Uterus (tissue), 4 donors: Measurements from ENCODE around the gene TLN1. TPM values are rescaled to one million over a fixed set of nuclear protein-coding genes. Genes with fewer than 3 reads are reported as not detected.

ENCODE experiments used
- DNase-seq, 2 donors: peaks; one replicate each; pipeline ENCODE4 v3.0.0-alpha.2; 2019 to 2020
- H3K27ac ChIP-seq, 2 donors: fragments of 200-600 bp; sonication (generic); 1 replicate in 1 of 2; 2 replicates in 1 of 2; pipeline ENCODE4 v1.5.1; 2016 to 2018
- H3K27me3 ChIP-seq, 2 donors: fragments of 200-600 bp; sonication (generic); one replicate each; pipeline ENCODE4 v1.5.1; 2018 to 2019; ENCODE audit warnings: control low read depth in 1 of 2
- H3K36me3 ChIP-seq, 2 donors: fragments of 200-600 bp; sonication (generic); one replicate each; pipeline ENCODE4 v1.5.1; 2019; ENCODE audit warnings: control low read depth in 1 of 2
- H3K4me1 ChIP-seq, 2 donors: fragments of 200-600 bp; sonication (generic); one replicate each; pipeline ENCODE4 v1.5.1; 2018 to 2019; ENCODE audit warnings: control low read depth in 1 of 2
- H3K4me3 ChIP-seq, 2 donors: fragments of 200-600 bp; sonication (generic); 1 replicate in 1 of 2; 2 replicates in 1 of 2; pipeline ENCODE4 v1.5.1; 2018 to 2019; ENCODE audit warnings: mild to moderate bottlenecking in 1 of 2
- H3K9me3 ChIP-seq, 2 donors: fragments of 200-600 bp; sonication (generic); one replicate each; pipeline ENCODE4 v1.5.1; 2019; ENCODE audit warnings: control low read depth in 1 of 2
- POLR2A ChIP-seq, 2 donors: fragments of 450-650 bp; IDR thresholded peaks; one replicate each; pipeline ENCODE4 v1.6.1; 2016; ENCODE audit warnings: antibody characterized with exemption in 2 of 2, mild to moderate bottlenecking in 1 of 2, moderate library complexity in 1 of 2
- intact Hi-C: fragments of 100-400 bp; cut with DNase I; formaldehyde crosslinking; loops from one replicate; pipeline ENCODE4 v1.15.1; 2023; ENCODE audit warnings: low total_unique reads
- total RNA-seq, 4 donors: library from RNA; depleted of rRNA in 3 of 4; stranded (reverse); fragments of >200 nt in 3 of 4; gene quantifications; one replicate each; pipeline versions ENCODE4 v1.1.0 to v1.2.4, GENCODE V29; 2014 to 2023
- TF ChIP-seq, protein P1 (sequence below), 4 experiments: fragments of 200-600 bp in 2 of 4; fragments of 450-650 bp in 2 of 4; sonication (generic) in 2 of 4; IDR thresholded peaks; one replicate each; pipeline ENCODE4 v1.5.1; 2016 to 2019; ENCODE audit warnings: antibody characterized with exemption in 4 of 4, mild to moderate bottlenecking in 2 of 4, moderate library complexity in 1 of 4
- donor health status: DM: yes; HTN: yes; CAD: no.

TLN1 gene
- total RNA-seq, 4 donors from 2014 or later, result 202 to 540 (median 281) TPM

DNA sequence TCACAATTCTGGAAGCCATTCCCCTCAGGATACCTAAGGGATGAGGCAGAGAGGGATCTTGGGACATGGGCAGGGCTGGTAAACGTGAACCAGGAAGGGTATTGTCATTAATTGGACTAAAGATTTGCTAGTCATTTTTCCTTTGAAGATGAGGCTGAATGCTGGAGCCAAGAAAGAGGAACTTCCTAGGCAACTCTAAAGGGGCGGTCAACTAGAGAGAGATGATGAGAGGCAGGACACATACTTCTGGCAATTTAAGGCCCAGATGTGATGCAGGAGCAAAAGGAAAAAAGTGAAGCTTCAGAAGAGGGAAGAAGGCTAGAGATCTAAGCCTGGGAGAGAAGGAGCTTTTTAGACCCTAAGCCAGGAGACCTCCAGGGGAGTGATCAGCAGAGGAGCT, 11.5 kb upstream of the TLN1 start:
- H3K4me1 ChIP-seq, result peaks cover 0 to 15% of the 10 kb centered on the region in 2 donors
- H3K36me3 ChIP-seq, result no peaks in the 10 kb centered on the region

GRCh38 chr9:35741740-35742139, 9.7 kb upstream of the TLN1 start:
- H3K9me3 ChIP-seq, result no peaks in the 10 kb centered on the region
- H3K4me1 ChIP-seq, result peaks cover 0 to 8% of the 10 kb centered on the region in 2 donors
- H3K36me3 ChIP-seq, result no peaks in the 10 kb centered on the region
- H3K27ac ChIP-seq, result no peak overlapping the region
- TF ChIP-seq, protein P1, sequence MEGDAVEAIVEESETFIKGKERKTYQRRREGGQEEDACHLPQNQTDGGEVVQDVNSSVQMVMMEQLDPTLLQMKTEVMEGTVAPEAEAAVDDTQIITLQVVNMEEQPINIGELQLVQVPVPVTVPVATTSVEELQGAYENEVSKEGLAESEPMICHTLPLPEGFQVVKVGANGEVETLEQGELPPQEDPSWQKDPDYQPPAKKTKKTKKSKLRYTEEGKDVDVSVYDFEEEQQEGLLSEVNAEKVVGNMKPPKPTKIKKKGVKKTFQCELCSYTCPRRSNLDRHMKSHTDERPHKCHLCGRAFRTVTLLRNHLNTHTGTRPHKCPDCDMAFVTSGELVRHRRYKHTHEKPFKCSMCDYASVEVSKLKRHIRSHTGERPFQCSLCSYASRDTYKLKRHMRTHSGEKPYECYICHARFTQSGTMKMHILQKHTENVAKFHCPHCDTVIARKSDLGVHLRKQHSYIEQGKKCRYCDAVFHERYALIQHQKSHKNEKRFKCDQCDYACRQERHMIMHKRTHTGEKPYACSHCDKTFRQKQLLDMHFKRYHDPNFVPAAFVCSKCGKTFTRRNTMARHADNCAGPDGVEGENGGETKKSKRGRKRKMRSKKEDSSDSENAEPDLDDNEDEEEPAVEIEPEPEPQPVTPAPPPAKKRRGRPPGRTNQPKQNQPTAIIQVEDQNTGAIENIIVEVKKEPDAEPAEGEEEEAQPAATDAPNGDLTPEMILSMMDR (IDR thresholded peaks at IDR 0.05), result no peak
- no peak for TF ChIP-seq POLR2A (IDR thresholded peaks at IDR 0.05)
- H3K4me3 ChIP-seq, result no peak overlapping the region
- intact Hi-C loops, result no loop called here
- H3K27me3 ChIP-seq, result no peaks in the 10 kb centered on the region
- no peak for DNase-seq

More for the DNA sequence above, 11.5 kb upstream of the TLN1 start:
- H3K9me3 ChIP-seq, result no peaks in the 10 kb centered on the region
- TF ChIP-seq, protein P1 (IDR thresholded peaks at IDR 0.05), result no peak
- no peak for TF ChIP-seq POLR2A (IDR thresholded peaks at IDR 0.05)
- H3K4me3 ChIP-seq, result no peak overlapping the region
- no peak for DNase-seq
- no peak overlapping the region for H3K27ac ChIP-seq
- intact Hi-C loops, result no loop called here
- H3K27me3 ChIP-seq, result no peaks in the 10 kb centered on the region

GRCh38 chr9:35740243-35740642, 8.2 kb upstream of the TLN1 start:
- TF ChIP-seq, protein P1 (IDR thresholded peaks at IDR 0.05), result no peak
- TF ChIP-seq POLR2A (IDR thresholded peaks at IDR 0.05), result no peak
- H3K27me3 ChIP-seq, result no peaks in the 10 kb centered on the region
- no peak for DNase-seq
- H3K9me3 ChIP-seq, result no peaks in the 10 kb centered on the region
- no peaks in the 10 kb centered on the region for H3K4me1 ChIP-seq
- no peak overlapping the region for H3K27ac ChIP-seq
- intact Hi-C loops, result no loop called here
- H3K4me3 ChIP-seq, result no peak overlapping the region
- no peaks in the 10 kb centered on the region for H3K36me3 ChIP-seq

- no peak overlapping the region for H3K4me3 ChIP-seq
- DNase-seq, result no peak
- no peaks in the 10 kb centered on the region for H3K27me3 ChIP-seq
- H3K4me1 ChIP-seq, result no peaks in the 10 kb centered on the region
- no peaks in the 10 kb centered on the region for H3K36me3 ChIP-seq
- H3K9me3 ChIP-seq, result no peaks in the 10 kb centered on the region
- TF ChIP-seq, protein P1 (IDR thresholded peaks at IDR 0.05), result no peak
- TF ChIP-seq POLR2A (IDR thresholded peaks at IDR 0.05), result no peak
- no peak overlapping the region for H3K27ac ChIP-seq
- intact Hi-C loops, result no loop called here
These were observed 6.9 kb upstream of the TLN1 start for GRCh38 chr9:35738924-35739323.

GRCh38 chr9:35738186-35738585, 6.2 kb upstream of the TLN1 start:
- no peak overlapping the region for H3K4me3 ChIP-seq
- no peaks in the 10 kb centered on the region for H3K9me3 ChIP-seq
- TF ChIP-seq POLR2A (IDR thresholded peaks at IDR 0.05), result no peak
- TF ChIP-seq, protein P1 (IDR thresholded peaks at IDR 0.05), result no peak
- H3K27me3 ChIP-seq, result no peaks in the 10 kb centered on the region
- H3K36me3 ChIP-seq, result no peaks in the 10 kb centered on the region
- intact Hi-C loops, result no loop called here
- no peak for DNase-seq
- no peak overlapping the region for H3K27ac ChIP-seq
- H3K4me1 ChIP-seq, result peaks cover 0 to 5% of the 10 kb centered on the region in 2 donors
